ENCODE measurements around the gene PLPP7. TPM values are rescaled to one million over a fixed set of nuclear protein-coding genes. Genes with fewer than 3 reads are reported as not detected.

The PLPP7 gene
- polyA plus RNA-seq, 1 of the 3 experiments (the other 2 are of a cell fraction): 8.6 TPM

DNA sequence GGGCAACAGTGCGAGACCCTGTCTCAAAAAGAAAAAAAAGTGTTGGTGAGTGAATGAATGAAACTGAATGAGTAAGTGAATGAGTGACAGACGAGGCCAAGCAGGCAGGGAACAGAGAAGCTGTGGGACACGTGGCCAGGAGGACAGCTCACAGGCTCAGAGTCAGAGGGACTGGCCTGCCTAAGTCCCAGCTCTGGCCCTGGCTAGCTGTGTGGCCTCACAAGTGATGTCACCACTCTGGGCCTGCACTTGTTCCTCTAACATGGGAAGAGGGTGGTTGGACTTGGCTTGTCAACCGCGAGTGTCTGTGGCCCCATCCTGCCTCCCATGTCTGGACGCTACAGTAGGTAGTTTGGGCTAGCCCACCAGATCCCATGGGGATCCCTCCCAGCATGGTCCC lies 4.7 kb upstream of the PLPP7 start (continued):
- TF ChIP-seq, protein P1, sequence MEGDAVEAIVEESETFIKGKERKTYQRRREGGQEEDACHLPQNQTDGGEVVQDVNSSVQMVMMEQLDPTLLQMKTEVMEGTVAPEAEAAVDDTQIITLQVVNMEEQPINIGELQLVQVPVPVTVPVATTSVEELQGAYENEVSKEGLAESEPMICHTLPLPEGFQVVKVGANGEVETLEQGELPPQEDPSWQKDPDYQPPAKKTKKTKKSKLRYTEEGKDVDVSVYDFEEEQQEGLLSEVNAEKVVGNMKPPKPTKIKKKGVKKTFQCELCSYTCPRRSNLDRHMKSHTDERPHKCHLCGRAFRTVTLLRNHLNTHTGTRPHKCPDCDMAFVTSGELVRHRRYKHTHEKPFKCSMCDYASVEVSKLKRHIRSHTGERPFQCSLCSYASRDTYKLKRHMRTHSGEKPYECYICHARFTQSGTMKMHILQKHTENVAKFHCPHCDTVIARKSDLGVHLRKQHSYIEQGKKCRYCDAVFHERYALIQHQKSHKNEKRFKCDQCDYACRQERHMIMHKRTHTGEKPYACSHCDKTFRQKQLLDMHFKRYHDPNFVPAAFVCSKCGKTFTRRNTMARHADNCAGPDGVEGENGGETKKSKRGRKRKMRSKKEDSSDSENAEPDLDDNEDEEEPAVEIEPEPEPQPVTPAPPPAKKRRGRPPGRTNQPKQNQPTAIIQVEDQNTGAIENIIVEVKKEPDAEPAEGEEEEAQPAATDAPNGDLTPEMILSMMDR (IDR thresholded peaks at IDR 0.05): no peak

DNA sequence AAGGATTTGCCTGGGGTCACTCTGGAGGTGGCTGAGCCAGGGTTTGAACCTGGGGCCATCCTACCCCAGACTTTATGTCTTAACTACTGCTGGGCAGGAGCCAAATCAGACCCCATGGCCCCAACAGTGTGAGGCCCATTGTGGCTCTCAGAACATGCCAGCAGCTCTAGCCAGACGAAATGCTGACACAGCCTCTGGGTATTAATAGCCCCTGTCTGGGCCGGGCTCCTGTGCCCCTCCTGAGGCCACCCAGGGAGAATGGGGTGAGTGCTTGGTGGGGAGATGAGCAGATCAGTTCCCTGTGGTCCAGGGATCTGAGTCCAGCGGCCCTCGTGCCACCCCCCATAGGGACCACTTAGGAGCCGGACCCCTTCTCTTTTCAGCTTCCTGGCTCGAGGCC lies 2.2 kb upstream of the PLPP7 start:
- Histone ChIP-seq H3K9ac (no peak overlapping the region), H3K4me2 (no peak overlapping the region), H3K27me3 (ENCODE audit: insufficient read depth) (no peaks in the 10 kb centered on the region; the same call in 1 of the 2 replicates), H3K9me2 (no peaks in the 10 kb centered on the region), H3K4me3 (ENCODE audit: low read depth in 2 of 2, low read length in 1 of 2) (no peak overlapping the region), H3K9me3 (no peaks in the 10 kb centered on the region), H3K4me1 (ENCODE audit: control insufficient read depth in 1 of 2, insufficient read depth in 2 of 2, low read depth in 1 of 2, low read length in 1 of 2) (peaks cover 7 to 25% of the 10 kb centered on the region in 2 experiments; a peak in 2 of 4 replicates), H2AFZ (ENCODE audit: low read depth) (no peak overlapping the region), H3K79me2 (ENCODE audit: insufficient read depth) (peaks cover 21% of the 10 kb centered on the region), H3K36me3 (replicated peaks in 1 of 2; ENCODE audit: control insufficient read depth in 1 of 2, insufficient read depth in 2 of 2, low read length in 1 of 2) (no peaks in the 10 kb centered on the region), H3F3A (replicated peaks; ENCODE audit: insufficient read depth) (no peaks in the 10 kb centered on the region), H3K27ac (ENCODE audit: low read depth in 2 of 2, low read length in 1 of 2) (no peak overlapping the region), H4K20me1 (ENCODE audit: insufficient read depth) (no peaks in the 10 kb centered on the region)
- ChIA-PET POLR2A (no interaction called here), CTCF (interaction anchor here (1.6 kb wide), 1 partner anchor 63 kb away, joined by 3 read pairs; no protein-coding TSS in a partner anchor)
- TF ChIP-seq CHD2 (IDR thresholded peaks at IDR 0.05; ENCODE audit: low read length, partially characterized antibody) (no peak), EZH2phosphoT487 (IDR thresholded peaks at IDR 0.05; ENCODE audit: borderline replicate concordance, low read depth) (no peak), POLR2AphosphoS5 (IDR thresholded peaks at IDR 0.05; ENCODE audit: low read depth, low read length) (no peak), NFIC (IDR thresholded peaks at IDR 0.05; ENCODE audit: borderline replicate concordance) (no peak), JUND (IDR thresholded peaks at IDR 0.05) (no peak), FOXM1 (IDR thresholded peaks at IDR 0.05; ENCODE audit: low read depth) (no peak)
- WGBS (ENCODE audit: low lambda C conversion rate): 84% methylated on average over 5 of the region's 6 CpGs
- no peak for DNase-seq

DNA sequence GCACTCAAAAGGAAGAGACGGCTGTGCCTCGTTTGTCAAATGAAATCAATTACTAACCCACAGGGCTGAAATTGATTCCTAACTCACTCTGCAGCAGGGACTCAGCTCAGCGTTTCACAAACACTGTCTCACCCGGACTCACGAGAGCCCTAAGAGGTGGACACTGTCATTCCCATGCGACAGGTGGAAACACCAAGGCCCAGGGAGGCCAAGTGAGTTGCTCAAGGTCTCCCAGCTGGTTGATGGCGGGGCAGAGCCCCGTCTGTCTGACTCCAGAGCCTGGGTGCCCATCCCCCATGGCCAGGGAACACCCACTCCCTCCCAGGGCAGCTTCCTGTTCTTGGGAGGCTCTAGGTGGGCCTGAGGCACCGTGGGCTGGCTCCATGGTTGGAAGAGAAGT lies 1.3 kb upstream of the PLPP7 start:
- ChIA-PET CTCF (interaction anchor here (1.1 to 4.6 kb wide), 3 partner anchors 27 to 48 kb away, joined by 3 to 25 read pairs (median 3); no protein-coding TSS in a partner anchor), POLR2A (interaction anchor here (0.6 kb wide), 1 partner anchor 26 kb away, joined by 3 read pairs; no protein-coding TSS in a partner anchor)
- peaks cover 7 to 25% of the 10 kb centered on the region in 2 experiments; a peak in 2 of 4 replicates for H3K4me1 ChIP-seq (ENCODE audit: control insufficient read depth in 1 of 2, insufficient read depth in 2 of 2, low read depth in 1 of 2, low read length in 1 of 2)
- H3K9me3 ChIP-seq: no peaks in the 10 kb centered on the region
- H2AFZ ChIP-seq (ENCODE audit: low read depth): no peak overlapping the region
- no peak overlapping the region for H3K4me2 ChIP-seq
- no peaks in the 10 kb centered on the region for H4K20me1 ChIP-seq (ENCODE audit: insufficient read depth)
- H3K4me3 ChIP-seq (ENCODE audit: low read depth in 2 of 2, low read length in 1 of 2): no peak overlapping the region
- H3K9ac ChIP-seq: no peak overlapping the region
- no peak overlapping the region for H3K27ac ChIP-seq (ENCODE audit: low read depth in 2 of 2, low read length in 1 of 2)
- DNase-seq: no peak
- H3K36me3 ChIP-seq (replicated peaks in 1 of 2; ENCODE audit: control insufficient read depth in 1 of 2, insufficient read depth in 2 of 2, low read length in 1 of 2): peaks cover 0 to 3% of the 10 kb centered on the region in 2 experiments
- no peaks in the 10 kb centered on the region; the same call in 1 of the 2 replicates for H3K27me3 ChIP-seq (ENCODE audit: insufficient read depth)
- peaks cover 21% of the 10 kb centered on the region for H3K79me2 ChIP-seq (ENCODE audit: insufficient read depth)
- WGBS (ENCODE audit: low lambda C conversion rate): 85% methylated on average over 6 of the region's 9 CpGs
- H3K9me2 ChIP-seq: no peaks in the 10 kb centered on the region
- no peaks in the 10 kb centered on the region for H3F3A ChIP-seq (replicated peaks; ENCODE audit: insufficient read depth)
- TF ChIP-seq, protein P2, sequence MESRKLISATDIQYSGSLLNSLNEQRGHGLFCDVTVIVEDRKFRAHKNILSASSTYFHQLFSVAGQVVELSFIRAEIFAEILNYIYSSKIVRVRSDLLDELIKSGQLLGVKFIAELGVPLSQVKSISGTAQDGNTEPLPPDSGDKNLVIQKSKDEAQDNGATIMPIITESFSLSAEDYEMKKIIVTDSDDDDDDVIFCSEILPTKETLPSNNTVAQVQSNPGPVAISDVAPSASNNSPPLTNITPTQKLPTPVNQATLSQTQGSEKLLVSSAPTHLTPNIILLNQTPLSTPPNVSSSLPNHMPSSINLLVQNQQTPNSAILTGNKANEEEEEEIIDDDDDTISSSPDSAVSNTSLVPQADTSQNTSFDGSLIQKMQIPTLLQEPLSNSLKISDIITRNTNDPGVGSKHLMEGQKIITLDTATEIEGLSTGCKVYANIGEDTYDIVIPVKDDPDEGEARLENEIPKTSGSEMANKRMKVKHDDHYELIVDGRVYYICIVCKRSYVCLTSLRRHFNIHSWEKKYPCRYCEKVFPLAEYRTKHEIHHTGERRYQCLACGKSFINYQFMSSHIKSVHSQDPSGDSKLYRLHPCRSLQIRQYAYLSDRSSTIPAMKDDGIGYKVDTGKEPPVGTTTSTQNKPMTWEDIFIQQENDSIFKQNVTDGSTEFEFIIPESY (IDR thresholded peaks at IDR 0.05; ENCODE audit: borderline replicate concordance, low read depth): no peak
- no peak for TF ChIP-seq RXRA (IDR thresholded peaks at IDR 0.05; ENCODE audit: borderline replicate concordance, low read depth)
- TF ChIP-seq FOSL2 (IDR thresholded peaks at IDR 0.05; ENCODE audit: borderline replicate concordance, low read depth): no peak
- TF ChIP-seq CHD2 (IDR thresholded peaks at IDR 0.05; ENCODE audit: low read length, partially characterized antibody): no peak
- no peak for TF ChIP-seq MXI1 (IDR thresholded peaks at IDR 0.05; ENCODE audit: low read depth, low read length)
- TF ChIP-seq NFIC (IDR thresholded peaks at IDR 0.05; ENCODE audit: borderline replicate concordance): no peak
- no peak for TF ChIP-seq GATA2 (CRISPR knock-in tag; IDR thresholded peaks at IDR 0.05)
- no peak for TF ChIP-seq MEF2A (IDR thresholded peaks at IDR 0.05; ENCODE audit: borderline replicate concordance, low read depth)
- TF ChIP-seq, protein P1 (IDR thresholded peaks at IDR 0.05): no peak
- no peak for TF ChIP-seq RCOR1 (IDR thresholded peaks at IDR 0.05; ENCODE audit: low read length)

Data from SK-N-SH (cell line).